ENCODE measurements around the gene UGCG.

- TF ChIP-seq GABPA (IDR thresholded peaks at IDR 0.05; ENCODE audit: borderline replicate concordance, insufficient read depth, low read length) (no peak), EGR1 (IDR thresholded peaks at IDR 0.05; ENCODE audit: borderline replicate concordance, low read depth, low read length) (no peak), CEBPB (IDR thresholded peaks at IDR 0.05; ENCODE audit: low read depth, low read length) (no peak), TAF1 (IDR thresholded peaks at IDR 0.05; ENCODE audit: low read depth, low read length) (no peak), RAD21 (IDR thresholded peaks at IDR 0.05 in 1 of 2, conservative IDR thresholded peaks at IDR 0.05 in 1 of 2; ENCODE audit: low read depth in 2 of 2, low read length in 2 of 2) (no peak), TEAD4 (IDR thresholded peaks at IDR 0.05; ENCODE audit: low read depth, low read length) (no peak), CBX5 (IDR thresholded peaks at IDR 0.05; ENCODE audit: low read depth, low read length) (no peak), CHD2 (IDR thresholded peaks at IDR 0.05; ENCODE audit: low read length) (no peak), ATF3 (IDR thresholded peaks at IDR 0.05; ENCODE audit: insufficient read depth, low read depth, low read length) (no peak), KDM1A (IDR thresholded peaks at IDR 0.05; ENCODE audit: borderline replicate concordance, low read length) (no peak), KDM5A (IDR thresholded peaks at IDR 0.05; ENCODE audit: low read length) (no peak), BRCA1 (IDR thresholded peaks at IDR 0.05; ENCODE audit: low read depth, low read length) (no peak)
- TF ChIP-seq, protein P1, sequence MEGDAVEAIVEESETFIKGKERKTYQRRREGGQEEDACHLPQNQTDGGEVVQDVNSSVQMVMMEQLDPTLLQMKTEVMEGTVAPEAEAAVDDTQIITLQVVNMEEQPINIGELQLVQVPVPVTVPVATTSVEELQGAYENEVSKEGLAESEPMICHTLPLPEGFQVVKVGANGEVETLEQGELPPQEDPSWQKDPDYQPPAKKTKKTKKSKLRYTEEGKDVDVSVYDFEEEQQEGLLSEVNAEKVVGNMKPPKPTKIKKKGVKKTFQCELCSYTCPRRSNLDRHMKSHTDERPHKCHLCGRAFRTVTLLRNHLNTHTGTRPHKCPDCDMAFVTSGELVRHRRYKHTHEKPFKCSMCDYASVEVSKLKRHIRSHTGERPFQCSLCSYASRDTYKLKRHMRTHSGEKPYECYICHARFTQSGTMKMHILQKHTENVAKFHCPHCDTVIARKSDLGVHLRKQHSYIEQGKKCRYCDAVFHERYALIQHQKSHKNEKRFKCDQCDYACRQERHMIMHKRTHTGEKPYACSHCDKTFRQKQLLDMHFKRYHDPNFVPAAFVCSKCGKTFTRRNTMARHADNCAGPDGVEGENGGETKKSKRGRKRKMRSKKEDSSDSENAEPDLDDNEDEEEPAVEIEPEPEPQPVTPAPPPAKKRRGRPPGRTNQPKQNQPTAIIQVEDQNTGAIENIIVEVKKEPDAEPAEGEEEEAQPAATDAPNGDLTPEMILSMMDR (IDR thresholded peaks at IDR 0.05; ENCODE audit: control extremely low read depth in 1 of 3, insufficient read depth in 1 of 3, low read depth in 1 of 3, low read length in 3 of 3), result no peak
Observed at GRCh38 chr9:111909444-111909843, 12.8 kb downstream of the UGCG start.

All from H1 (cell line).